Glutamatergic neuron (in vitro differentiated cells): ENCODE data around the gene HOXD3. TPM values are rescaled to one million over a fixed set of nuclear protein-coding genes. Genes with fewer than 3 reads are reported as not detected.

ENCODE experiments used
- DNase-seq: peaks from one replicate; pipeline ENCODE4 v3.0.0; 2022
- H3K27ac Mint-ChIP-seq: one replicate; pipeline ENCODE4 v1.8.0; 2020; ENCODE audit warnings: mild to moderate bottlenecking, mixed read lengths, inconsistent platforms; ENCODE audit not compliant: unreplicated experiment
- H3K27me3 Mint-ChIP-seq: one replicate; pipeline ENCODE4 v1.8.0; 2020; ENCODE audit warnings: mild to moderate bottlenecking, moderate library complexity, mixed read lengths, inconsistent platforms; ENCODE audit not compliant: unreplicated experiment
- H3K36me3 Mint-ChIP-seq: one replicate; pipeline ENCODE4 v1.8.0; 2020; ENCODE audit warnings: mild to moderate bottlenecking, mixed read lengths, inconsistent platforms; ENCODE audit not compliant: unreplicated experiment
- H3K4me1 Mint-ChIP-seq: one replicate; pipeline ENCODE4 v1.8.0; 2020; ENCODE audit warnings: mild to moderate bottlenecking, low read depth, mixed read lengths, inconsistent platforms; ENCODE audit not compliant: unreplicated experiment
- H3K4me3 Mint-ChIP-seq: one replicate; pipeline ENCODE4 v1.8.0; 2020; ENCODE audit warnings: mild to moderate bottlenecking, mixed read lengths, inconsistent platforms; ENCODE audit not compliant: unreplicated experiment
- H3K9me3 Mint-ChIP-seq: one replicate; pipeline ENCODE4 v1.8.0; 2020; ENCODE audit warnings: mild to moderate bottlenecking, moderate library complexity, mixed read lengths, inconsistent platforms; ENCODE audit not compliant: unreplicated experiment
- CTCF ChIP-seq: fragments of 200-600 bp; sonication (generic); IDR thresholded peaks from one replicate; pipeline ENCODE4 v1.5.0; 2021; ENCODE audit not compliant: partially characterized antibody, unreplicated experiment
- total RNA-seq: library from RNA; stranded (reverse); fragmentation: NEBNext Ultra II Directional; extraction: Animal tissue kit (Norgen Biotek cat#: 25700); gene quantifications from one replicate; pipeline ENCODE4 v1.2.1, GENCODE V29; 2021; ENCODE audit not compliant: unreplicated experiment

HOXD3 gene
- total RNA-seq, 1 donor from 2014 or later: not detected

- Mint-ChIP-seq H3K27me3 (peaks cover 32% of the 10 kb centered on the region), H3K36me3 (peaks cover 22% of the 10 kb centered on the region), H3K4me3 (no peak overlapping the region), H3K4me1 (peaks cover 3% of the 10 kb centered on the region), H3K9me3 (peaks cover 7% of the 10 kb centered on the region), H3K27ac (no peak overlapping the region)
- DNase-seq: no peak
- TF ChIP-seq CTCF: no peak
These were observed 24.4 kb downstream of the HOXD3 start for GRCh38 chr2:176181551-176181950.

- DNase-seq: no peak
- Mint-ChIP-seq H3K9me3 (peaks cover 7% of the 10 kb centered on the region), H3K36me3 (peaks cover 15% of the 10 kb centered on the region), H3K27ac (no peak overlapping the region), H3K4me1 (no peaks in the 10 kb centered on the region), H3K4me3 (no peak overlapping the region), H3K27me3 (peaks cover 27% of the 10 kb centered on the region)
- no peak for TF ChIP-seq CTCF
These were observed 25.6 kb downstream of the HOXD3 start for GRCh38 chr2:176182671-176183070.

- no peak overlapping the region for H3K27ac Mint-ChIP-seq
- H3K4me1 Mint-ChIP-seq: no peaks in the 10 kb centered on the region
- peaks cover 3% of the 10 kb centered on the region for H3K9me3 Mint-ChIP-seq
- H3K36me3 Mint-ChIP-seq: peaks cover 12% of the 10 kb centered on the region
- peaks cover 21% of the 10 kb centered on the region for H3K27me3 Mint-ChIP-seq
- DNase-seq: no peak
- TF ChIP-seq CTCF: no peak
- no peak overlapping the region for H3K4me3 Mint-ChIP-seq
These were observed 27.6 kb downstream of the HOXD3 start for GRCh38 chr2:176184749-176185148.

- H3K4me1 Mint-ChIP-seq: no peaks in the 10 kb centered on the region
- peaks cover 3% of the 10 kb centered on the region for H3K9me3 Mint-ChIP-seq
- peak overlapping the region; percentile 75 for H3K27ac Mint-ChIP-seq
- H3K36me3 Mint-ChIP-seq: peaks cover 7% of the 10 kb centered on the region
- H3K27me3 Mint-ChIP-seq: peaks cover 20% of the 10 kb centered on the region
- TF ChIP-seq CTCF: no peak
- H3K4me3 Mint-ChIP-seq: no peak overlapping the region
- DNase-seq: no peak
These were observed 28.9 kb downstream of the HOXD3 start for GRCh38 chr2:176186024-176186423.

- Mint-ChIP-seq H3K27ac (no peak overlapping the region), H3K4me3 (peak overlapping the region; percentile 77), H3K4me1 (no peaks in the 10 kb centered on the region), H3K9me3 (peaks cover 1% of the 10 kb centered on the region), H3K36me3 (peaks cover 7% of the 10 kb centered on the region), H3K27me3 (peaks cover 21% of the 10 kb centered on the region)
- TF ChIP-seq CTCF: no peak
- peak; percentile 31 for DNase-seq
These were observed 30.2 kb downstream of the HOXD3 start for GRCh38 chr2:176187200-176187898.
